Middle frontal gyrus (tissue), 1 donor: ENCODE data around the gene TLL1.
A peak's percentile ranks its signal among the peaks of the same experiment; 100 is the strongest.

Experiments
- DNase-seq: peaks from one replicate; pipeline ENCODE4 v3.0.0-alpha.2; 2015; ENCODE audit warnings: low spot score; ENCODE audit errors: extremely low spot score

Gene TLL1

DNA sequence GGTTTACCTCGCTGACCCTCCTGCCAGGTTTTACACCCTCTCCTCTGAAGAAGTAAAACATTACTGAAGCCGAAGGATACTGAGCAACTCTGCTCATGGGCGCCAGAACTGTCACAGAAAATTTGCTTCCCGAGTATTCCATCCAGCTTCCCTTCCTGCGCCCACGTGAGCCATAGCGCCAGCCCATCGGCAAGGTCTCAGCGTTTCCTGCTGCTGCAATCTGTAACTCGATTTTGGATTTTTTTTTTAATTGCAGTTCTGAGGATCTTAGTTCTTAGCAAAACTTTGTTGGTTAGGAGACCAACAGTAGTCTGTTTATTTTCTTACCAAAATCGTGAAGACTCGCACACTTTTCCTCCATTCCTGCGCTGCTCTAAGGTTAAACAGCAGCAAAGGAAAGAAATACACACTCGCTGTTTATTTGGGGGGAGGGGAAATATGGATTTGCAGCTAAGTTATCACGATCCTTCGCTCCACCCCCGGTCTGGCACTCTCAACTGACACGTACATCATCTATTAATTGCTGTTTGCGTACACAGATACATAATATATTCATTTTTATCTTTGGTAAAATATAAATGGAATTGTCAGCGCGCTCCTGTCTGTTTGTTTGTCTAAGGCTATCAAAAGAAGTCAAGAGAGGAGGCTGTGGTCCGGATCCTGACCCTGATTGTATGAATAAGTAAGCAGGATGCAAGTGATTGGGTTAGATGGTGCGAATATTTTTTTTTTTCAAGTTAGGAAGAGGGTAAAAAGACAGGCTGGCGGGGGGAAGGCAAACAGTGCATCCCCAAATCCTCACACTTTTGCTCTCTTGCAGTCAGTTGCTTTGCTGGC is at the start of gene TLL1:
Gene TLL1 (plus strand): TSS at position 777 of the 837 bp plus-strand sequence. CDS start 668 bp downstream, outside the sequence.
- peak; percentile 48 for DNase-seq

GRCh38 chr4:165826166-165826565 is 46.9 kb upstream of the TLL1 start:
- DNase-seq: no peak

- no peak for DNase-seq
These were observed 46.0 kb upstream of the TLL1 start for GRCh38 chr4:165827018-165827417.

DNA sequence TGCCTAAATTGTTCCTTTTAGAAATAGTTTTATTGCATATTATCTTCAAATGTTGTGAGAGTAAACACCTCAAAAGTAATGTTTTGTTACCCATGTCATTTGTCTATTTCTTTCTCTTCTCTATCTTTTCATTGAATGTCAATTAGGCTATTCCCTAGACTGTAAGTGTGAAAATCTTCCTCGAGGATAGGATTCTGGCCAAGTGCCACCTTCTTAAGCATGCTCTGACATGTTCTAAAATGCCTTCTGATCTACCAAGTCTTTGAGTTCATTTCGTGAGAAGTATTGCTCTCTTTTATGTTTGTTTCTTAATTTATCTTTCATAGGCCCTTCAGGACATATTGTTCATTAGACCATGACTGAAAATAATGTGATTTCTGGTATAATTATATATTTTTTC is 44.1 kb upstream of the TLL1 start:
- DNase-seq: no peak

- DNase-seq: no peak
These were observed 38.9 kb upstream of the TLL1 start for GRCh38 chr4:165834116-165834515.

- no peak for DNase-seq
These were observed 34.5 kb upstream of the TLL1 start for GRCh38 chr4:165838575-165838974.

DNA sequence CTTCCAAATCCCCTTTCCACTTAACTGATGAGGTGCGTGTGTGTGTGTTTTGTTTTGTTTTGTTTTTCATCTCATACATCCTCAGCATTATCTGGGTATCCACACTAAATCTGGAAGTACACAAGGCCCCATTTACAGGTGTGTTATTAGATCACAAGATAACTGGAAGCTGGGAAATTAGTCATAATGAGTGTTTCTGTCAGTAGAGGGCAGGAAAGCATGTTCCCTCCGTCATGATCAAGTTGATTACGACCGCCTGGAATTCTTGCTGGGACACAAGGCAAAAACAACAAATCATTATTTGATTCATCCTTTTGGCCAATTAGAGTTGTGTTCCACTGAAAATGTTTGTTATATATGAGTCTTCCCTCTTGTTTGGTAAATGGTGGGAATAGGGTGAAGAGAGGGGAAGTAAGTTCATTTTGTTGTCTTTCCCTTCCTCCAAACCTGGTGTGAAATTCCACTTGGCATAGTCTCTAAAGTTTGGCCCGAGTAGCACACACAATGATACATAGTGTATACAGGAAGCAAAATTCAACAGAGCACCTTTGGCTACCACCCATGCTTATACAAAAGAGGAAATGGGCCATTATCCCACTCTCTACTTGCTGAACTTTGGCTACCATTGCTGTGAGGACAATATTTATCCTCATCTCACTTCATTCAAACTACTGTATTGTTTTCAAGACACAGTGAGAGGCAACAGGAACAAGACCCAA is 33.3 kb upstream of the TLL1 start:
- no peak for DNase-seq

DNA sequence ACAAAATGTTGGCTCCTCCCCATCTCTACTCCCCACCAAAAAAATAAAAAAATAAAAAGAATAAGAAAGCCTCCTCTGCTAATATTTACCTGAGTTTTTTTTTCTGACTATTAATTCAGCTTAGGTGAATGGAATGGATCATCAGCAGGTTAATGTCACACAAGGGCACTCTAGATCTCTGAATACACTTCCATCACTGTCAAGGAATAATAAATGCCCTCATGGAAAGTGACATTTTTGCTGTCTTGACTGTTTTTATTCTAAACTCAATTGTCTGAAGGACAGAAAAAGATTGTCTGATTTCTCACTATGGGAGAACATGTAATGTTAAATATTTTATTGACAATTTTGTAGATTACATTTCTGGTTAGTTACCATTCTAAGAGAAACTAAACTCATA is 30.4 kb upstream of the TLL1 start:
- DNase-seq: no peak

GRCh38 chr4:165844161-165844560 is 28.9 kb upstream of the TLL1 start:
- DNase-seq: no peak

- no peak for DNase-seq
These were observed 21.8 kb upstream of the TLL1 start for GRCh38 chr4:165851256-165851655.

DNA sequence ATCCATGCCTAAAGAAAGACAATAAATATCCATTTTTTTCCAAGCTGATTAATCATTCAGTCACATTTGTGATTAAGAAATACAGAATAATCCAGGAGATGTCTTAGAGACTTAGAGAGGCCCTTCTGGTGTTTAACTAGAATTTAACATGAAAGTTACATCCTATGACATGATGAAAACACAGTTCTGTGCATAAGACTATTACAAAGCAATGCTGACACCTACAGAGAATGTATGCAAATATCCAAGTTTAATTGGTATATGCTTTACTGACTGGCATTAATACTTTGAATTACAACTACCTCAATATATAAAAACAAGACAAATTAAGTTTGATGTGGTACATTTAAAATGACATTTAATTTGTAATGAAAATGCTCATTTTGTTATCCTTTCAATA is 17.8 kb upstream of the TLL1 start:
- no peak for DNase-seq

- no peak for DNase-seq
These were observed 11.7 kb upstream of the TLL1 start for GRCh38 chr4:165861363-165861762.

- no peak for DNase-seq
These were observed 8.8 kb upstream of the TLL1 start for GRCh38 chr4:165864271-165864670.

DNA sequence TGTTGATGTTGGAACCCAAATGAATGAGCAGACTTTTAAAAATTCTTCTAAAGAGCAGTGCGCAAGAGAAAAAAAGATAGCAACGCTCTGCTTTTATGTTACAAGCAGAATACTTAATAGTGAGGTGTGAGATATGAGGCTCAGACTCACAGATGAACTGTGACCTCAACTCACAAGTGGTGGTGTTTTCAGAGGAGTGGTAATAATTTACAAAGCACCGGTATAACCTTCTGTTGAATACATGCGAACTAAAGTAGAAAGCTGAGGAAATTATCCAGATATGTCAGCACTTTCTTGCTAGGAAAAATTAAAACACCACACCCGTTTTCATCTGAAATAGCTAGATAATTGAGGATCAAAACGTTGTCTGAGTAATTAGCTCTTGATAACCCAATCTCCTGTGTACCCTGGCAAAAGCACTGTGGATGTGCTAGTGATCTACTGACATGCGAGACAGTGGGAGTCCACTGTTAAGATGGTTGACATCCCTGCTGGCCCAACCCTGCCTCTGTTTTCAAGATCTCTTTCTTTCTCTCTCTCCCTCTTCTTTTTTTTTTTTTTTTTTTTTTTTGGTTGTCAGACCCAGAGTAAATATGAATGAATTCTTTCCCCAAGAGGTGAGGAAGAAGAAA is 6.9 kb upstream of the TLL1 start:
- DNase-seq: no peak

GRCh38 chr4:165867961-165868360 is 5.1 kb upstream of the TLL1 start:
- no peak for DNase-seq

GRCh38 chr4:165873298-165874071 is 448 bp downstream of the TLL1 start:
- no peak for DNase-seq

DNA sequence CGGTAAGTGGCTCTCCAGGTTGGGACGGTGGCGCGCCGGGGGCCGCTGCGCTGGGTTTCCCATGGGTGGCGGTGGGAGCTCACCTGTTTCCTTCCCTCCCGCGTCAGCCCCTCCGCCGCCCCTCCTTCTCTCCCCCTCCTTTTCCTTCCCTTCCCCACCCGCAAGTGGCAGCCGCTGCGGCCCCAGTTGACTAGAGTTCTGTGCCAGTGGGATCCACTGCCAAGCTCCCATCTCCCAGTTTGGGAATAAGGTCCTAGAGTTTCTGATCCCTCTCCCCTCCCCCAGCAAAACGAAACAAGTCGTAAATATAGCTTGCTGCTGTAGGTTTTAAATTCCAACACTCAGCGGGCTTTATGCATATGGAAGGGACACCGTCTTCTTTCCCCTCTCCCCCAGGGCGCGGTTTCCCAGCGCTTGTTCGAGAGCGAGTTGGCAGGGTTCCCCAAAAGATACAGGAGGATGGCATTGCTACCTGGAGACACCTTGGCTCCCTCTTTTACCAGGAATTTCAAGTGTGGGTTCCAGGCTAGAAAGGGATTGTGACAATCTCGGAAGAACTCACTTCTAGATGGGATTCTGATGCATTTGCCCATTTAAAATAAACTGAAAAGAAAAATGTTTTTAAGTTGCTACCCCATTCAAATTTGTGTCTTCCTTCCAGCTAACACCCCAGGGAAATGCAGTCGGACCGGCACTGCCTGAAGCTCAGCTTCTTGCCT is 1.2 kb downstream of the TLL1 start:
- DNase-seq: no peak

DNA sequence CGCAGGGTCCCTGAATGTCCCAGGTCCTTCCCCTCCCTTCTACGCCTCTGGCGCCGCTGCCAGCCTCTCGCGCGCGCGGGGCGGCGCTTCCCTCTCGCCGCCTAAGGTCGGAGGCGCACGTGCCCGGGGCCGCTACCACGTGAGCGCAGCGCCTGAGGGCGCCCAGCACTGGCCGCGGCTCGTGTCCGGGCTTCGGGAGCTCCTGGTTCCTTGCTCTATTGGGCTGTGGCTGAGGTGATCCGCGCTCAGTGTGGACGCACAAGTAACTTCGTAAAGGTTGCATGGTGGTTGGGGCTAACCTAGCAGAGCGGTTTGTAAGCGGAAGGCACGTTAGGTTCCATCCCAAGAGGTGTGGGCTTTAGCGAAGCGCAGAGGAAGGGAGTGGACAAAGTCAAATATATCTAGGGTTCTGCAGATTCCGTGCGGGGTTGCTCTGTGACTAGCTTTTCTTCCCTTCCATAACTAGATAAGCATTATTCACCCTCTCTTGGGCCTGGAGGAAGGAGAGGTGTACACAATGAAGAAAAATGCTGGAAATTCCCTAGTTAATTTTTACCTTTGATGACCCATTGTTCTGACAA is 1.8 kb downstream of the TLL1 start:
- DNase-seq: no peak

- DNase-seq: no peak
These were observed 2.4 kb downstream of the TLL1 start for GRCh38 chr4:165875446-165875845.

- no peak for DNase-seq
These were observed 4.2 kb downstream of the TLL1 start for GRCh38 chr4:165877286-165877685.
